Measurements from ENCODE around the gene HMHB1.

The HMHB1 gene

DNA sequence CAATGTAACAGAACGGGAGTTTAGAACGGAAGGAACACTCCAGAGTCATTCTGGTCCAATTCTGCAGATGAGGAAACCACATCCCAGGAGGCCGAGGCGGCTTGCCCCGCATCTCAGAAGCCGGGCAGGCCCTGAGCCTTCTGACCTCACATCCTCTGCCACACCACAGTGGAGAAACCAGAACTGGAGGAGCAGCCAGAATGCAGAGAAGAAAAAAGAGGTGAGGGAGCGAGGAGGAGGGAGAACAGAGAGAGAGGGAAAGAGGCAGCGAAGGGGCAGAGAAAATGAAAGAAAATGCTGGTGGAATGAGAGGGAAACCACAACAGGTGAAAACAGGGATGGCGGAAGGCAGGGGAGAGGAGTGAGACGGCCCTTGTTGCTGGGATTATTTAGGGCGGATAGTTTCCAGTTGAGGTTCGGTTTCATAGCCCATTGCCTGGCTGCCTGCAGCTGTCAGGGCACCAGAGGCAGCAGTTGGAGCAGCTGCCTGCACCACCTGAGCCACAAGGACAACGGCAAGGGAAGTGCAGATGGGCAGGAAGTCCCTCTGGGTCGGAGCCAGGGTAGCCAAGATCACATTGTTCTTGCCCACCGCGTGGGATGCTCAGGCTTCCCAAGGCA is at the start of gene HMHB1:
Gene HMHB1 (plus strand): TSS at position 77 of the 621 bp plus-strand sequence.
- H3K4me3 ChIP-seq (replicated peaks; ENCODE audit: low read depth, low read length) = no peak within 1 kb of the TSS
- DNase-seq (ENCODE audit: extremely low read depth, low read depth) = no peak
- TF ChIP-seq, protein P1, sequence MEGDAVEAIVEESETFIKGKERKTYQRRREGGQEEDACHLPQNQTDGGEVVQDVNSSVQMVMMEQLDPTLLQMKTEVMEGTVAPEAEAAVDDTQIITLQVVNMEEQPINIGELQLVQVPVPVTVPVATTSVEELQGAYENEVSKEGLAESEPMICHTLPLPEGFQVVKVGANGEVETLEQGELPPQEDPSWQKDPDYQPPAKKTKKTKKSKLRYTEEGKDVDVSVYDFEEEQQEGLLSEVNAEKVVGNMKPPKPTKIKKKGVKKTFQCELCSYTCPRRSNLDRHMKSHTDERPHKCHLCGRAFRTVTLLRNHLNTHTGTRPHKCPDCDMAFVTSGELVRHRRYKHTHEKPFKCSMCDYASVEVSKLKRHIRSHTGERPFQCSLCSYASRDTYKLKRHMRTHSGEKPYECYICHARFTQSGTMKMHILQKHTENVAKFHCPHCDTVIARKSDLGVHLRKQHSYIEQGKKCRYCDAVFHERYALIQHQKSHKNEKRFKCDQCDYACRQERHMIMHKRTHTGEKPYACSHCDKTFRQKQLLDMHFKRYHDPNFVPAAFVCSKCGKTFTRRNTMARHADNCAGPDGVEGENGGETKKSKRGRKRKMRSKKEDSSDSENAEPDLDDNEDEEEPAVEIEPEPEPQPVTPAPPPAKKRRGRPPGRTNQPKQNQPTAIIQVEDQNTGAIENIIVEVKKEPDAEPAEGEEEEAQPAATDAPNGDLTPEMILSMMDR (IDR thresholded peaks at IDR 0.05; ENCODE audit: low read depth, low read length, missing control alignments) = no peak

DNA sequence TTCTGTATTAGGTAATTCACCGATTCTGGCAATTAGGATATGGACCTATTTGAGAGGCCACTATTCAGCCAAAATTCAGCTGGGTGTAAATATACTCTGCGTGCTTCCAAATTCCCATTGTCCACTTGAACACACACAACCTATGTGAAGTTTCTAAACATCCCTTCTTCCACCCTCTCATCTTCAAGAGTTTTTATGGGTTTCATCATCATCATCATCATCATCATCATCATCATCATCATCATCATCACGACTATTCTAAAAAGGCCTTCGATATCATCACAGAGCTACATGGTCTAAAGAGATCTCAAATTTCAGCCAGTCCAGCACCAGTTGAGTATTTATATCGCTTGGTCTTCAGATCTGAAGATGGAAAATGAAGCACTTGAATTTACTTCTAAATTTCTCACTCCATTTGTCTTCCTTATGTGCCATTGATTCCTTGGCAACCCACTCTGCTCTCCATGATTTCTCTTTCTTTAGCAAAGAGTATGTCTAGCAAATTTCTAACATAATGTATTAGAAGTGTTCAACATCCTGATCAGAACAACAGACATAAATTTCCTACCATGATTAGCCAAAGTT is 49.2 kb upstream of the HMHB1 start:
- TF ChIP-seq, protein P1 (IDR thresholded peaks at IDR 0.05; ENCODE audit: low read depth, low read length, missing control alignments) = no peak

DNA sequence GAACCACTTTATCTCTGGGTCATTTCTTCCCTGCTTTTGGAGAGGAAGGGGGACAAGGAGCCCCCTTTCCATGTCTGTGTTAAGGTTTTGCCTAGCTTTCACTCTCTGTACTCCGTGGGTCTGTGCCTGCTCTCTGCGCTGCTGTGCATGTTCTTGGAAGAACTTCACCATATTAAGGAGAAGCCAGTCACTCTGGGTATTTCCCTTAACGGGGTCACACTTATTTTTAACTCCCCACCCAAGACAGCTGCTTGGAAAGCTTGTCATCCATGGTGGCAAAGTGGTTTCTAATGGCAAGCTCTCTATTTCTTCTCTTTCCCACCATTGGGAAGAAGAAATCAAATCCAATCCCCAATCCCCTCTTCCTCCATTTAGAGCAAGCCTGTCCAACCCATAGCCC is 44.8 kb upstream of the HMHB1 start:
- H3K4me3 ChIP-seq (replicated peaks; ENCODE audit: low read depth, low read length) = no peak overlapping the region
- TF ChIP-seq, protein P1 (IDR thresholded peaks at IDR 0.05; ENCODE audit: low read depth, low read length, missing control alignments) = no peak
- DNase-seq (ENCODE audit: extremely low read depth, low read depth) = no peak

More for the DNA sequence above, 49.2 kb upstream of the HMHB1 start:
- DNase-seq (ENCODE audit: extremely low read depth, low read depth) = no peak
- no peak overlapping the region for H3K4me3 ChIP-seq (replicated peaks; ENCODE audit: low read depth, low read length)

DNA sequence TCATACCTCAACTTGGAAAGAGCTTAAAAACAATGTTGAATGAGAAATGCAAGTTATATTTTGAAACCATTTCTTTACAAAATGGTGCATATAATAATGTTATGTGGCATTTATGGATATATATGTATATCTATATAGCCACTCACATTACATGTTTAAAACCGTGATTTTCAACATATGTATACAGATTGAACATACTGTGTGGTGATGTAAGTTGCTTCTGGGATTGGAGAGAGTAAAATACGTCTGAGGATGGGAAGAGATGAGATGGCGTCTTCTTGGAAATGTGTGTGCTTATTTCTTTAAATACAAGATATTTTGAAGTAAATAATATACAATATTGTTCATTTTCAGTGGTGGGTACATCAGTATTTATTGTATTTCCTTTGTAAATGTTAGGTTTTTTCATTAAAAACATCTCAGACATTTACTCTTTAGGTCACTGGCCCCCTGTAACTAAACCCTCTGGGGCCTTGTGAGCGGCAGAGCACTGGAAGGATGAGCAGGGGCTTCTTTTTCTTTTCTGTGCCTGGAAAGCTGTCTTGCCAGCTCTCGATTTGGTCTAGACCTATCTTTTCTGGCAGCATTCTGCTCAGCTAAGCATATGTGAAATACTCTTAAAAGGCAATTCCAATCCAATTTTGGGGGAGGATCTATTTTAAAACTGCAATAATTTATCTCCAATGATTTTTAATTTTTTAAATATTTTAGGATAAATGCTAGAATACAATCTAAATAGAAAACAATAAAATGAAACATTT is 42.8 kb upstream of the HMHB1 start:
- TF ChIP-seq, protein P1 (IDR thresholded peaks at IDR 0.05; ENCODE audit: low read depth, low read length, missing control alignments) = no peak
- H3K4me3 ChIP-seq (replicated peaks; ENCODE audit: low read depth, low read length) = no peak overlapping the region
- DNase-seq (ENCODE audit: extremely low read depth, low read depth) = no peak

DNA sequence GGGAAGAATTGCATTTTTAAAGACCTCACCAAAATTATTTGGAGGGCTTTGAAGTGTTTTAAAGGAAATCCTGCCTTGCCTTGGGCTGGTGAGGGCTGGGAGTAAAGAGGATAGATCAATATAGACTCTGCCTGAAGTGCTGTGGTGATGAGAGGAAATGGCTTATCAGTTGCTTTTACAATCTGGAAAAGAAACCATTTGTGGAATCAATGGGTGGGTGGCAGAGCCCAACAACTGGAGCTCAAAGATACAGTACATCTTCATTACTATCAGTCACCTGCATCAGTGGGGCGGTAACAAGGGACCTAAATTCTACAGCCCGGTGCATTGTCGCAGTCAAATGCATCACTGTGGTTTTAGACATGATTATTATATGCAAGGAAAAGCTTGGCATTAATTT is 41.5 kb upstream of the HMHB1 start:
- no peak for DNase-seq (ENCODE audit: extremely low read depth, low read depth)
- no peak overlapping the region for H3K4me3 ChIP-seq (replicated peaks; ENCODE audit: low read depth, low read length)
- TF ChIP-seq, protein P1 (IDR thresholded peaks at IDR 0.05; ENCODE audit: low read depth, low read length, missing control alignments) = no peak

DNA sequence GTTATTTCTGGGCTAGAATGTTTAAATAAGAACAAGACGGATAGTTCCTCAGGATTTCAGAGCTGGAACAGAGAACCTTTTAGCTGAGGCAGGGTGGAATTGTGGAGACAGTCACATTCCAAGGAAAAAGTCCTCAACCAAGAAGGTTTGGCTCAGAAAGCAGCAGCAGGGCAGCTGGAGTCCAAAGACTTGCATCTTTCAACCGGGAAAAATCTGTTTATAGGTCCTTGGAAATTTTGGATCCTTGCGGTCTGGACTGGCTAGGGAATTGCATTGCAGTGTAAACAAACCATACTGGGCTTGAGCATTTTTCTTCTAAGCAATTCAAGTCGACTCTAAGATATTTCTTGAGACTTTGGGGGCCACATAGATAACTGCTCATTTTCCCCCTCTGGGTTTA is 40.8 kb upstream of the HMHB1 start:
- H3K4me3 ChIP-seq (replicated peaks; ENCODE audit: low read depth, low read length) = no peak overlapping the region
- DNase-seq (ENCODE audit: extremely low read depth, low read depth) = no peak
- TF ChIP-seq, protein P1 (IDR thresholded peaks at IDR 0.05; ENCODE audit: low read depth, low read length, missing control alignments) = no peak

Data from HFF-Myc (cell line).